GM21619 (cell line): ENCODE data around the gene OSBPL6.

Source experiments
- ATAC-seq: cut with Tn5 transposase; IDR thresholded peaks from one replicate; pipeline ENCODE4 v1.9.1; 2021; ENCODE audit not compliant: unreplicated experiment

Gene OSBPL6

DNA sequence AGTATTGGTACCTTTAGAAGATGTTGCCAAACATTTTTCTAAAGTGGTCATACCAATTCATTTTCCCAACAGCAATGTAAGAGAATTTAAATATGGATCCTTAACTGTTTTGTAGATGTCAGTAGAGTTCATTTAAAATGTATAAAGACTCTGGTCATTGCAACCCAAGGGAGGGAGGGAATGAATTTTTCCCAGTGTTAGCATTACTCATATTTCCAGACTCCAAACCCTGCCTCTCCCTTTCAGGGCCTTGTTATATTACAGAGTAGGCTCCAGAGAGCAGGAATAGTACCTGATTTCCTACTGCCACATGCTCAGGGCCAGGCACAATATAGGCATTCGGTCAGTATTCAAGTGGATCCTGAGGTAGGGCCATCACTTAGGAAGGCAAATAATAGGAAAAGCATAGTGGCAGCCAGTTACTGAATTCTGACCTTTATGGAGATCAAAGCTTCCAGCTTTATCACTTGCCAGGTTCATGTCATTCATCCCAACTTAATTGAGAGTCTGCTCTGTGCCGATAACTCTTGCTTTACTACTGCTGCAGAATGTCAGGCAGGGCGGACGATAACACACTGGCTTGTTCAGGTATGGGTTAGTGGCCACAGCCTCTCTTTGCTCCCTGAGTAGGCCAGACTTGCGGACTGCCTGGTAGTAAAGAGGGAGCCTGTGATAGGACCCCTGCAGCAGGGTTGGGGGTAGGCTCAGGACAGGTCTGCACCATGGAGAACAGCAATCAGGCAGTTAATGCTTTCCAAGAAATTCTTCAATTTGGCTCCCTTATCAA, 75.3 kb downstream of the OSBPL6 start:
- ATAC-seq = no peak

GRCh38 chr2:178270338-178270737, 76.0 kb downstream of the OSBPL6 start:
- no peak for ATAC-seq

DNA sequence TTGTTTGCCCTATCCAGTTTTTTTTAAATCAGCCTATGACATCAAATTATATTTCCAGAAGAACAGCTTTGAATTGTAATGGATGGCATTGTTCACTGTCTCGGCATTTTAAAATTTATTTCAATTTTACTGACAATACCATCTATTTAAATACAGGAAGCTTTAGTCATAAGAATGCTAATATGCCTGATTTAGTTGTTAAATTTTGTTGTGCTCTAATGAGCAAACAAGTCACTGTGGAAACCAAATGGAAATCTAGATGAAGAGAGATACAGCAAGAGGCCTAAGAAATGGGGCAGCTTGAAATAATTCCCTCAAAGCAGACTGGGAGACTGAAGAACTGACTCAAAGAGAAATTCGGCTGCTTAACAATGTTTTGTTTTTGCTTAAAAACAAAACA, 76.8 kb downstream of the OSBPL6 start:
- no peak for ATAC-seq

DNA sequence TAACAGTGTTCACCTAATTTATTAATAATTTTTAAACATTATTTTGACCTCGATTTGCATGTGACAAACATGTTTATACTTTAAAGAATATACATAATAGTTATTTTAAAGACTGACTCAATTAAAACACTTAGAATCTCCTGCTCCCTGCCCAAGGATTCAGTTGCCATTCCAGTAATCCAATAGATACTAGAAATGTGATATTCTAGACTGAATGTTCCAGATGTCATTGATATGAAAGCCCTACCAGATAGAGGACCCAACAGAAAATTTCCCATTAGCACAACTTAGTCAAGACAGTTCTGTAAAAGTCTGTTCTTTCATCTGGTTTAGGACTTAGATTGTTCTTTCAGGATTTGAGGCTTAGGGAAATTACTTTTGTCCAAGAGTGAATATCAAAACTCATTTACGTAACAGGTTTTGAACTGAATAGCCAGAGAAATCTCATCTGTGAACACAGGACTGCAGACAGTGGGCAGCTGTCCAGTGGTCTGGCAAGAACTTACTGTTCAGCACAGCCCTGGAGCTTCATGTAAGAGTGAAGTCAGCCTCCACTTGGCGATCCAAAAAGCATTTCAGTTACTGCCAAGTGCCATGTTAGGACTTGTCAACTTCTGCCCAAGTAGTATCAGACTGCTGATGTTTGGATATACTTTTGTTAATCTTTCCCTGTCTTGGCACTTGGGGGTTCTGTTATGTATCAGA, 77.5 kb downstream of the OSBPL6 start:
- ATAC-seq = no peak

- ATAC-seq = no peak
Measured at GRCh38 chr2:178273787-178274360, 79.6 kb downstream of the OSBPL6 start.

DNA sequence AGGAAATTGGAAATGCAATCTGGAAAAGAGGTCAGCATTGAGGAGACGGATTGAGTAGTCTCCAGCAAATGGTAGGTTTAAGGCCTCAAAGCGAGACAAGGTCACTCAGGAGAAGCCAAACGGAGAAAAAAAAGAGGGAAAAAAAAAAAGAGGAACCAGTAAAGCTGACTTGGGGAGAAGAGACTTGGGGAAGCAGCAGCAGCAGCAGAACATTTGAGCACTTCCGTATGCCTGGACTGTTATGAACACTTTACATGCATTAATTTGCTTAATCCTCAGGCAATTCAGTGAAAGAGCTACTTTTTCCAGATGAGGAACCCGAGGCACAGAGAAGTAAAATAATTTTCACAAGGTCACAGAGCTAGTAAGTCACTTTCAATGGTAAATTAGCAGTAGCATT, 81.3 kb downstream of the OSBPL6 start:
- no peak for ATAC-seq

- no peak for ATAC-seq
Measured at GRCh38 chr2:178277741-178278197, 83.5 kb downstream of the OSBPL6 start.

- no peak for ATAC-seq
Measured at GRCh38 chr2:178279142-178279541, 84.8 kb downstream of the OSBPL6 start.

GRCh38 chr2:178279636-178280035, 85.3 kb downstream of the OSBPL6 start:
- no peak for ATAC-seq

DNA sequence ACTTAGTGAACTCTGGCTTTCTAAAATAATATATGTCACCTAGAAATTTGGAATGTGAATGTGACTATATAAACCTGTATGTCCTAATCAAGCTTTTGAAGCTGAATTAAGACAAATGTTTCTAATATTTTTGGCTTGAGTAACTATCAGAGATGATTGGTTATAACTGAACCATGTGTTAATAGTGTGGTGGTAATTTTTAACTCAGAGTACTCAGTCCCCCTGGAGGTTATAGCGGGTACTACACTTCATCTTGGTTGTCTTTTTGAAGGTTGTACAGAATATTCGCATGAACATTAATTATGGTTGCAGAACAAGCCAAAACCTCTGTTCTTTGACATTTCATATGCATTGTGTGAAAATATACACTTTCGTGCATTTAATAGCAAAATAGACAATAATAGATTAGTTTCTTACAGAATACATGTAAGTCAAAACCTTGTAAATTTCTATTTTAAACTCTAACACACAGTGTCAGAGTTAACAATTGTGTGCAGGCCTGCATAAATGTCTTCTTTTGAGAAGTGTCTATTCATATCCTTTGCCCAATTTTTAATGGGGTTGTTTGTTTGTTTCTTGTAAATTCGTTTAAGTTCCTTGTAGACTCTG, 86.0 kb downstream of the OSBPL6 start:
- peak; percentile 86 for ATAC-seq

- ATAC-seq = no peak
Measured at GRCh38 chr2:178282075-178282815, 87.9 kb downstream of the OSBPL6 start.

GRCh38 chr2:178283341-178283918, 89.1 kb downstream of the OSBPL6 start:
- no peak for ATAC-seq

- ATAC-seq = no peak
Measured at GRCh38 chr2:178284613-178285286, 90.4 kb downstream of the OSBPL6 start.

DNA sequence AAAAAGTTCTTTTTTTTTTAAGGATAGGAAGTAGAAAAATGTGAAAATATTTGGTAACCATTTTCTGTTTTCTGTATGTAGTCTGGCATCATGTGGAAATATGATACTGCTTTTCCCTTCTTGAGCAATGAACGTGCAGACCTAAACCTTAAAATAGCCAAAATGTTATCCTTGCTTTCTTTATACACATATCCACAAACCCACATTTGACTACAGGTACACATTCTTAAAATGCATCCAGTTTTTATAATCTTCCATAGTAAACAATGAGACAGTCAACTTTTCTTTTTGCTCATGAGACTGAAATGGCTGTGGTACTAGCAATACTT, 90.9 kb downstream of the OSBPL6 start:
- ATAC-seq = no peak

GRCh38 chr2:178286636-178287035, 92.3 kb downstream of the OSBPL6 start:
- no peak for ATAC-seq

DNA sequence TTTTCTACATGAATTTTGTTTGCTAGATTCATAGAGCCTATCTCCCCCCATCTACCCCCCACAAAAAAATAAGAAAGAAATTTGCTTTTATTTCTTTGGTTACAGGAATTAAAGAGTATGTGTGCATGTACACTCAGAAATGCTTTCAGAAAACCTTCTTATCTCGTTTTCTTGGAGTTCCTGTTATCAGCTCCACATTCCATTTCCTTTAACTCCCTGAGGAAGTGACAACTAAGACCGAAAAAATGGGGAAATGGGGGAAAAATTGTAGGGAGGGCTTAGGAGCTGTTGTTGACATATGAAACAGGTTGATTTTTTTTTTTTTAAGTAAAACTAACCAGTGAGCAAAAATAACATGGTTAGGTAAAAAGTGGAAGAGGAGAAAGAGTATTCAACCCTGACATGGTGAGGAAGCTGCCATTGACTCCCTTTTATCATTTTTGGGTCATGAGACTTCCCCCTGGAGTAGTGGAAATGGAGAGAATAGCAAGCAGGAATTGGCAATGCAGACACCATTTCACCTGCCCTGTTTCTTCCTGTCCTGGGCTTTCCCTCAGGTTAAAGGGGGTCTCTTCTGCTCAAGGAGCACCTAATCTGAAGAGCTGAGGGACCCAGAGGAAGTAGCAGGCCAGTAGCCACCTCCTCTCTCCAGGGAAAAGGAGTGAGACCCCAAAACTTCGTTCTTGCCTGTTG, 93.5 kb downstream of the OSBPL6 start:
- no peak for ATAC-seq

GRCh38 chr2:178291703-178292102, 97.4 kb downstream of the OSBPL6 start:
- ATAC-seq = no peak

DNA sequence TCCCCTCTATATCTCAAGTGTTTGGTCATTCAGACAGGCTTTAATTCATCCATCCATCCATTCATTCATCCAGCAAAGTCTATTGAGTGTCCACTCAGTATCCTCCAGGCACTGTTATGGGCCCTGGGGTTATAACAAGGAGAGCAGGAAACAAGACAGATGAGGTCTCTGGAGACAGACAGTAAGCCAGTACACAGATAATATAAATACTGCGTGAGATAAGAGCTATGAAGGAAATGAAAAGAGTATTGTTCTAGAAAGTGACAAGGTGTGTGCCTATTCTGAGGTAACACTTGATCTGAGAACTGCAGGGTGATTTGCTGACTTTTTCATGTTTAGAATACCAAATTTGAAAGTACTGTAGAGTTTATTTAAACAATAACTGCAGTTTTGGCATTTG, 98.3 kb downstream of the OSBPL6 start:
- ATAC-seq = no peak

DNA sequence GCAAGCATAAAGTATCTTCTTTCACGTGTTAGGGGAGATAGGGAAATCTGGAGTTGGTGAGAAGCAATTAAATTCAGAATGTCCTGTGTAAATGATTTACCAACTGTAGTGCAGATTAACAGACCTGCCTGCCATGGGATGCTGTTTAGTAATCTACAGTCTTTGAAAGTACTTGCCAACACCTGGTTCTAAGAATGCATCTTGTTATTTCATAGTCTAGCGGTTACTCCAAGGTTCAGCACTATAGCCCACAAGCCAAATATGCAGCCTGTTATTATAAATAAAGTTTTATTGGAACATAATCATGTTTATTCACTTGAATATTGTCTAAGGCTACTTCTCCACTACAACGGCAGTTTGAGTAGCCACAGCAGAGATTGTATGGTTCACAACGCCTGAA, 100.8 kb downstream of the OSBPL6 start:
- ATAC-seq = no peak

- no peak for ATAC-seq
Measured at GRCh38 chr2:178295906-178296305, 101.6 kb downstream of the OSBPL6 start.
